ENCODE results near the gene MUC12.
A peak's percentile ranks its signal among the peaks of the same experiment; 100 is the strongest.
"Not testable (repeated sequence)": the region's sequence is repeated elsewhere in the genome, so short reads cannot be mapped to it uniquely, and the experiment has no call there.

MUC12 gene

GRCh38 chr7:100969066-100969615 lies at the start of gene MUC12:
Gene MUC12, plus strand, starts transcription at chr7:100969565. Its CDS starts 58 bp downstream, at chr7:100969623.
- DNase-seq: no peak

GRCh38 chr7:100919779-100920437 lies 49.5 kb upstream of the MUC12 start:
- not testable (repeated sequence) for DNase-seq

GRCh38 chr7:100921039-100921438 lies 48.3 kb upstream of the MUC12 start:
- no peak for DNase-seq

- DNase-seq: not testable (repeated sequence)
These were observed 45.7 kb upstream of the MUC12 start for GRCh38 chr7:100923616-100924015.

GRCh38 chr7:100929808-100930174 lies 39.6 kb upstream of the MUC12 start:
- DNase-seq: no peak

GRCh38 chr7:100933734-100934133 lies 35.6 kb upstream of the MUC12 start:
- no peak for DNase-seq

- not testable (repeated sequence) for DNase-seq
These were observed 34.0 kb upstream of the MUC12 start for GRCh38 chr7:100935381-100935780.

GRCh38 chr7:100936167-100936566 lies 33.2 kb upstream of the MUC12 start:
- not testable (repeated sequence) for DNase-seq

- DNase-seq: peak; percentile 36
These were observed 27.2 kb upstream of the MUC12 start for GRCh38 chr7:100942045-100942774.

- DNase-seq: no peak
These were observed 25.7 kb upstream of the MUC12 start for GRCh38 chr7:100943693-100944092.

- no peak for DNase-seq
These were observed 25.2 kb upstream of the MUC12 start for GRCh38 chr7:100944138-100944537.

- no peak for DNase-seq
These were observed 23.3 kb upstream of the MUC12 start for GRCh38 chr7:100946111-100946510.

- DNase-seq: no peak
These were observed 22.5 kb upstream of the MUC12 start for GRCh38 chr7:100946766-100947365.

- no peak for DNase-seq
These were observed 21.6 kb upstream of the MUC12 start for GRCh38 chr7:100947792-100948191.

GRCh38 chr7:100949227-100949932 lies 20.0 kb upstream of the MUC12 start, which contains the start of gene MUC3A:
Gene MUC3A, plus strand, starts transcription at chr7:100949534. Its CDS starts 91 bp downstream, at chr7:100949625.
- DNase-seq: no peak

GRCh38 chr7:100949933-100950443 lies 19.4 kb upstream of the MUC12 start:
- DNase-seq: no peak

GRCh38 chr7:100951172-100951571 lies 18.2 kb upstream of the MUC12 start:
- no peak for DNase-seq

- no peak for DNase-seq
These were observed 17.3 kb upstream of the MUC12 start for GRCh38 chr7:100951888-100952560.

GRCh38 chr7:100952641-100953040 lies 16.7 kb upstream of the MUC12 start:
- DNase-seq: no peak

GRCh38 chr7:100957832-100958421 lies 11.4 kb upstream of the MUC12 start:
- DNase-seq: no peak

- no peak for DNase-seq
These were observed 9.5 kb upstream of the MUC12 start for GRCh38 chr7:100959894-100960293.

- DNase-seq: no peak
These were observed 6.8 kb upstream of the MUC12 start for GRCh38 chr7:100962537-100962936.
